Activated CD4-positive, alpha-beta T cell treated with anti-CD3 and anti-CD28 coated beads, Interleukin-2, Interleukin-6, amounts not matched to agents 100 ng/mL and 50 ng/mL, durations not matched to agents 16 hours and 8 hours (primary cell): ENCODE results near the gene CFAP77.

Experiments used
- DNase-seq: peaks from one replicate; pipeline ENCODE4 v3.0.0-alpha.2; 2020

CFAP77 gene

GRCh38 chr9:132520612-132521011 lies 110.6 kb downstream of the CFAP77 start:
- DNase-seq, result no peak

- no peak for DNase-seq
Observed at GRCh38 chr9:132525308-132526023, 115.5 kb downstream of the CFAP77 start.

- no peak for DNase-seq
Observed at GRCh38 chr9:132531195-132531594, 121.2 kb downstream of the CFAP77 start.

GRCh38 chr9:132531710-132532570 lies 121.9 kb downstream of the CFAP77 start:
- no peak for DNase-seq

- DNase-seq, result no peak
Observed at GRCh38 chr9:132534832-132535231, 124.8 kb downstream of the CFAP77 start.

- DNase-seq, result no peak
Observed at GRCh38 chr9:132536124-132536523, 126.1 kb downstream of the CFAP77 start.

- DNase-seq, result no peak
Observed at GRCh38 chr9:132537352-132537751, 127.3 kb downstream of the CFAP77 start.

GRCh38 chr9:132538071-132538470 lies 128.1 kb downstream of the CFAP77 start:
- DNase-seq, result no peak

- no peak for DNase-seq
Observed at GRCh38 chr9:132539096-132539495, 129.1 kb downstream of the CFAP77 start.

GRCh38 chr9:132541051-132541450 lies 131.0 kb downstream of the CFAP77 start:
- no peak for DNase-seq

GRCh38 chr9:132541870-132542830 lies 132.1 kb downstream of the CFAP77 start:
- no peak for DNase-seq

GRCh38 chr9:132543251-132543650 lies 133.2 kb downstream of the CFAP77 start:
- no peak for DNase-seq

- no peak for DNase-seq
Observed at GRCh38 chr9:132543960-132544359, 133.9 kb downstream of the CFAP77 start.

- DNase-seq, result no peak
Observed at GRCh38 chr9:132545578-132545977, 135.6 kb downstream of the CFAP77 start.

- no peak for DNase-seq
Observed at GRCh38 chr9:132546148-132547051, 136.4 kb downstream of the CFAP77 start.

GRCh38 chr9:132547052-132547431 lies 137.0 kb downstream of the CFAP77 start:
- DNase-seq, result no peak

- no peak for DNase-seq
Observed at GRCh38 chr9:132547436-132547835, 137.4 kb downstream of the CFAP77 start.

- no peak for DNase-seq
Observed at GRCh38 chr9:132547976-132548730, 138.1 kb downstream of the CFAP77 start.

GRCh38 chr9:132548751-132549640 lies 139.0 kb downstream of the CFAP77 start:
- no peak for DNase-seq

GRCh38 chr9:132551556-132551955 lies 141.5 kb downstream of the CFAP77 start:
- no peak for DNase-seq
